Gastroesophageal sphincter (tissue), 4 donors: ENCODE results near the gene HDDC2. TPM values are rescaled to one million over a fixed set of nuclear protein-coding genes. Genes with fewer than 3 reads are reported as not detected.

ENCODE experiments used
- ATAC-seq: fragments of 150-250 bp; one replicate; pipeline ENCODE4 v1.9.1; 2016; ENCODE audit warnings: mild to moderate bottlenecking, moderate library complexity
- H3K27ac ChIP-seq, 4 donors: fragments of 200-600 bp; sonication (generic) in 3 of 4; 1 replicate in 3 of 4; 2 replicates in 1 of 4; pipeline ENCODE4 v1.5.1; 2016 to 2019
- H3K27me3 ChIP-seq: fragments of 200-600 bp; sonication (generic); one replicate; pipeline ENCODE4 v1.5.1; 2019
- H3K36me3 ChIP-seq, 2 donors: fragments of 200-600 bp; sonication (generic); one replicate each; pipeline ENCODE4 v1.5.1; 2019; ENCODE audit warnings: control low read depth in 1 of 2
- H3K4me1 ChIP-seq, 3 donors: fragments of 200-600 bp; sonication (generic); 1 replicate in 2 of 3; 2 replicates in 1 of 3; pipeline ENCODE4 v1.5.1; 2016 to 2019; ENCODE audit warnings: control low read depth in 2 of 3
- H3K4me3 ChIP-seq, 2 donors: fragments of 200-600 bp; sonication (generic); one replicate each; pipeline ENCODE4 v1.5.1; 2019; ENCODE audit warnings: mild to moderate bottlenecking in 1 of 2, moderate library complexity in 1 of 2
- H3K9me3 ChIP-seq, 3 donors: fragments of 200-600 bp; sonication (generic); one replicate each; pipeline ENCODE4 v1.5.1; 2017 to 2019; ENCODE audit warnings: control low read depth in 2 of 3
- EP300 ChIP-seq: sonication (generic); formaldehyde crosslinking; IDR thresholded peaks from one replicate; pipeline ENCODE4 v1.6.1; 2017; ENCODE audit warnings: antibody characterized with exemption, mild to moderate bottlenecking
- POLR2A ChIP-seq, 2 donors: fragments of 450-650 bp; IDR thresholded peaks; one replicate each; pipeline ENCODE4 v1.6.1; 2017; ENCODE audit warnings: antibody characterized with exemption in 2 of 2, mild to moderate bottlenecking in 2 of 2, moderate library complexity in 1 of 2
- POLR2AphosphoS5 ChIP-seq: sonication (generic); formaldehyde crosslinking; IDR thresholded peaks from one replicate; pipeline ENCODE4 v1.6.1; 2017; ENCODE audit warnings: antibody characterized with exemption
- WGBS, 2 donors: methylation state at CpG; one replicate each; pipeline ENCODE4 v1.1.5; 2018; ENCODE audit warnings: low coverage in 1 of 2; 5-methylcytosine and 5-hydroxymethylcytosine counted together
- total RNA-seq, 4 donors: library from RNA; depleted of rRNA; stranded (reverse); fragments of >200 nt; gene quantifications; one replicate each; pipeline ENCODE4 v1.1.0, GENCODE V29; 2016
- TF ChIP-seq, protein P1 (sequence below), 4 experiments: fragments of 200-600 bp in 2 of 4; fragments of 450-650 bp in 2 of 4; sonication (generic) in 1 of 4; IDR thresholded peaks; one replicate each; pipeline ENCODE4 v1.5.1; 2017 to 2019; ENCODE audit warnings: antibody characterized with exemption in 4 of 4, mild to moderate bottlenecking in 2 of 4, moderate library complexity in 2 of 4

The HDDC2 gene
- total RNA-seq, 4 donors from 2014 or later, result 30.9 to 48.9 (median 47.9) TPM

DNA sequence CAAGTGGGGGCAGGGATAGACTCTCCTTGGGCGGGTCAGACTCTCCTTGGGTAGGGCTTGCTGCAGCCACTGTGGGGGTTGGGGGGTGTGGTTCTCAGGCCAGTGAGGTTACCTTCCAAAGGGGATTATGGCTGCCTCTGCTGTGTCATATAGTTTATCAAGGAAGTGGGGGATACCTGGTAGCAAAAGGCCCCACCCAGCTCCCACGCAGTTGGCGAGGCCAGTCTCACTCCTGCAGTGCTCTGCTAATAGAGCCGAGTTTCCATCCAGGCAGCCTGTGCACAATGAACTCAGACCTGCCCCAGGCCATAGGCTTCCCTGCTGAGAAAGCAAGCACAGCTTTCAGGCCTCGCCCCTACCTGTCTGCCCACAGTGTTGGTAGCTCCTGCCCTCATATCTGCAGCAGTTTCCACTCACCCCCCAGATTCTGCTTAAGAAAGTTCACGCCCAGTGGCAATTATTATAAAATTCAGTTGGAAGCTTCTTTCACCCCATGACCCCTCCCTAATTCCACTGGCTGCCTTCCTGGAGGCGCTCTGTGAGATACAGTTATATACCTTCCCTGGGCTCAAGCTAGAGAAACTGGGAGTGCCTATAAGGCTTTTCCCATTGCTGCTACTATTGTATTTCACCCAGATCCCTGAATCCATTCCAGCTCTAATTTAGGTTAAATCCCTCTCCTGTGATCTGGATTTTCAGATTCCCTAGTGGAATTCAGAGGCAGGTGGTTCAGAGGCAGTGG, 56.1 kb downstream of the HDDC2 start:
- no peak for TF ChIP-seq POLR2A (IDR thresholded peaks at IDR 0.05)
- no peak for TF ChIP-seq EP300
- TF ChIP-seq POLR2AphosphoS5, result no peak
- TF ChIP-seq, protein P1, sequence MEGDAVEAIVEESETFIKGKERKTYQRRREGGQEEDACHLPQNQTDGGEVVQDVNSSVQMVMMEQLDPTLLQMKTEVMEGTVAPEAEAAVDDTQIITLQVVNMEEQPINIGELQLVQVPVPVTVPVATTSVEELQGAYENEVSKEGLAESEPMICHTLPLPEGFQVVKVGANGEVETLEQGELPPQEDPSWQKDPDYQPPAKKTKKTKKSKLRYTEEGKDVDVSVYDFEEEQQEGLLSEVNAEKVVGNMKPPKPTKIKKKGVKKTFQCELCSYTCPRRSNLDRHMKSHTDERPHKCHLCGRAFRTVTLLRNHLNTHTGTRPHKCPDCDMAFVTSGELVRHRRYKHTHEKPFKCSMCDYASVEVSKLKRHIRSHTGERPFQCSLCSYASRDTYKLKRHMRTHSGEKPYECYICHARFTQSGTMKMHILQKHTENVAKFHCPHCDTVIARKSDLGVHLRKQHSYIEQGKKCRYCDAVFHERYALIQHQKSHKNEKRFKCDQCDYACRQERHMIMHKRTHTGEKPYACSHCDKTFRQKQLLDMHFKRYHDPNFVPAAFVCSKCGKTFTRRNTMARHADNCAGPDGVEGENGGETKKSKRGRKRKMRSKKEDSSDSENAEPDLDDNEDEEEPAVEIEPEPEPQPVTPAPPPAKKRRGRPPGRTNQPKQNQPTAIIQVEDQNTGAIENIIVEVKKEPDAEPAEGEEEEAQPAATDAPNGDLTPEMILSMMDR (IDR thresholded peaks at IDR 0.05), result no peak
- Histone ChIP-seq H3K4me1 (no peaks in the 10 kb centered on the region), H3K4me3 (no peak overlapping the region), H3K36me3 (no peaks in the 10 kb centered on the region), H3K9me3 (peaks cover 0 to 22% (median 0%) of the 10 kb centered on the region in 3 donors), H3K27ac (no peak overlapping the region), H3K27me3 (no peaks in the 10 kb centered on the region)
- ATAC-seq, result no peak
- WGBS, 2 donors, result 96% methylated on average over 3 of the region's 7 CpGs; no CpG with 5 or more reads in 1 of the 2 donors

DNA sequence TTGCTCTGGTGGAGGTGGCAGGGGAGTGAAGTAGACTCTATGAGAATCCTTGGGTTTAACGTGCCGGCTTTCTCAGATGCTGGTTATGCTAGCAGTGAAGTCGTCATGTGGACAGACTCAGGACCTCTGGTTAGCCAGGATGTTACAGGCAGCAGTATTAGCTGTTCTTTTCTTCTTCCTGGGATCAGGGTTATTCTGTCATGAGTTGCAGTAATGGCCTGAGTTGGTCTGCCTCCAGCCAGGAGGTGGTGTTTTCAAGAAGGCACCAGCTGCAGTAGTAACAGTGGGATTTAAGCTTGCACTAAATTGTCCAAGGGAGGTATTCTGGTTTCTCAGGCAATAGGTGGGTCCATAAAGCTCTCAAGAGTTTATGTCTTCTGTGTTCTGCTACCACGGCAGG, 56.7 kb downstream of the HDDC2 start:
- 100% methylated on average over 1 of the region's 4 CpGs; no CpG with 5 or more reads in 1 of the 2 donors for WGBS, 2 donors
- no peak for ATAC-seq
- H3K27ac ChIP-seq, result no peak overlapping the region

DNA sequence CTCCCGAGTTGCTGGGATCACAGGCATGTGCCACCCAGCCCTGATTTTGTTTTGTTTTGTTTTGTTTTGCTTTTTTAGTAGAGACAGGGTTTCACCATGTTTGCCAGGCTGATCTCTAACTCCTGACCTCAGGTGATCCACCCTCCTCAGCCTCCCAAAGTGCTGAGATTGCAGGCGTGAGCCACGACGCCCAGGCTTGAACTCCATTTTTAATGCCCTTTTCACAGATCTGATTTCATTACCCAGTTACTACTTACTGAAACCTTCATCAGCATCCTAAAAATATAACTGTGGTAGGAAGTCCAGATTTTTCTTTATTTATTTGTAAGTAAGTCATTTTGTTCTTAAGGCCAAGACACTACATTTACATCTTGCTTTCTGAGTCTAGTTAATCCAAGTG, 64.0 kb downstream of the HDDC2 start:
- WGBS, 2 donors, result 88 to 100% methylated on average over 1 to 4 of the region's 4 CpGs
- peaks cover 0 to 16% (median 3%) of the 10 kb centered on the region in 3 donors for H3K9me3 ChIP-seq
- no peak for TF ChIP-seq EP300
- H3K4me1 ChIP-seq, result no peaks in the 10 kb centered on the region
- no peaks in the 10 kb centered on the region for H3K27me3 ChIP-seq
- ATAC-seq, result no peak
- no peaks in the 10 kb centered on the region for H3K36me3 ChIP-seq
- no peak overlapping the region for H3K4me3 ChIP-seq
- H3K27ac ChIP-seq, result no peak overlapping the region

More for the DNA sequence above, 56.7 kb downstream of the HDDC2 start:
- Histone ChIP-seq H3K36me3 (no peaks in the 10 kb centered on the region), H3K9me3 (peaks cover 0 to 26% (median 3%) of the 10 kb centered on the region in 3 donors), H3K4me1 (no peaks in the 10 kb centered on the region), H3K4me3 (no peak overlapping the region), H3K27me3 (no peaks in the 10 kb centered on the region)
- TF ChIP-seq POLR2A (IDR thresholded peaks at IDR 0.05), result no peak
- TF ChIP-seq, protein P1 (IDR thresholded peaks at IDR 0.05), result no peak
- no peak for TF ChIP-seq EP300
- TF ChIP-seq POLR2AphosphoS5, result no peak

DNA sequence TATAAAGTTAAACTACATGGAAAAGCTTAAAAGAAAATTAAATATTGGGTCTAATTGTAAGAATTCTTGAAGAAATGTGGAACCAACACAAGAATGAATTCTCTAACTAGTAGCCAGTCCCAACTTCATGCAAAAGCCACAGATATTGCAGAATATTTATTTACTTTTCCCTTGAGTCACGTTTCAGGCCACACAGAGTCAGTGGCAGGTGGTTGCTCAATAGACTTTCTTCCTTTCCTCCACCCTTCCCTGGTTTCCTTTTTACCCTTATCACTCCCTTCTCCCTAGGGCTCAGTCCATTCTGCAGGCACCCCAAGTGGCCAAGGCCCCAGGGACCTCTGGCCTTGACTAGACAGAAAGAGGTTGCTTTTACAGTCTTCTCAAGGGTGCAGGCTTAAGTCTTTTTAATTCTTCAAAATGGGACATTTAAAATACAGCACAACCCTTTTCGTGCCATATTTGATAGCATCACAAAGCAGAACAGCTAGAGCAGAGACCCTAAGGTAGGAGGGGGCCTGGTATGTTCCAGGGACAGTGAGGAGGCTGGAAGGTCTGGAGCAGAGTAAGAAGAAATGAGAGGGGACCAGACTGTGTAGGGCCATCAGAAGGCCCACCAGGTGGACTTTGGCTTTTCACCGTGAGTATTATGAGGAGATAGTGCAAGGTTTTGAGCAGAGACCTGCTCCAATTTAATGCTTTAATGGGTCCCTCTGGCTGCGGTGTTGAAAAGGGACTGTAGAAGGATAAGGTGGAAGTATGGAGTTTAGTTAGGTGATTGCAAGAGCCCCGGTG, 65.0 kb downstream of the HDDC2 start:
- Histone ChIP-seq H3K4me1 (no peaks in the 10 kb centered on the region), H3K4me3 (no peak overlapping the region), H3K27me3 (no peaks in the 10 kb centered on the region), H3K9me3 (peaks cover 0 to 12% (median 3%) of the 10 kb centered on the region in 3 donors), H3K36me3 (no peaks in the 10 kb centered on the region), H3K27ac (no peak overlapping the region)
- 76 to 86% methylated on average over 5 of the region's 5 CpGs for WGBS, 2 donors
- TF ChIP-seq POLR2AphosphoS5 (no peak), EP300 (no peak), POLR2A (IDR thresholded peaks at IDR 0.05) (no peak)
- TF ChIP-seq, protein P1 (IDR thresholded peaks at IDR 0.05), result no peak
- ATAC-seq, result no peak

DNA sequence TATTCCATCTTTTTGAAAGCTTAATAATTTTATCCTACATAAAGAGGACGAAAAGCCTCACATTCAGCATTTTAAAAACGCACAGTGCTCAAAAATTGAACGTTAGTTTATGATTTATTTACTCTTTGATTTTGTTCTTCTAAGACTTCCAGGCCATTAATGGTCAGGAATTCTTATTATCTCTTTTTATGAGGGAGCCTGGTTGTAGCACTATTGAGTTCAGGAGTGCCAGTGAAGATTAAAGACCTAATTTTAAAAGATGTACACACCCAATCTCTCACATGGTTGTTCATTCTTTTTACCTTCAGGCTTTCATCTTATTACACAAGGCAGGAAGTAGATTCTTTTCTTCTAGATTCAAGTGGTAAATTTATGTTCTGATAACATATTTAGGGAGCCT, 68.6 kb downstream of the HDDC2 start:
- ATAC-seq, result no peak
- no peak overlapping the region for H3K27ac ChIP-seq
- 47 to 66% methylated on average over 3 of the region's 3 CpGs for WGBS, 2 donors
- TF ChIP-seq POLR2AphosphoS5 (no peak), POLR2A (IDR thresholded peaks at IDR 0.05) (no peak)
- no peak overlapping the region for H3K4me3 ChIP-seq
- no peaks in the 10 kb centered on the region for H3K9me3 ChIP-seq
- no peaks in the 10 kb centered on the region for H3K27me3 ChIP-seq
- no peaks in the 10 kb centered on the region for H3K36me3 ChIP-seq
- peaks cover 0 to 6% (median 0%) of the 10 kb centered on the region in 3 donors for H3K4me1 ChIP-seq
